HG03108 (cell line): ENCODE measurements around the gene NFKBIB.
A peak's percentile ranks its signal among the peaks of the same experiment; 100 is the strongest.
"Not testable (repeated sequence)": the region's sequence is repeated elsewhere in the genome, so short reads cannot be mapped to it uniquely, and the experiment has no call there.

Source experiments
- ATAC-seq: cut with Tn5 transposase; IDR thresholded peaks from one replicate; pipeline ENCODE4 v1.9.1; 2021; ENCODE audit warnings: moderate library complexity; ENCODE audit not compliant: unreplicated experiment

Gene NFKBIB, protein sequence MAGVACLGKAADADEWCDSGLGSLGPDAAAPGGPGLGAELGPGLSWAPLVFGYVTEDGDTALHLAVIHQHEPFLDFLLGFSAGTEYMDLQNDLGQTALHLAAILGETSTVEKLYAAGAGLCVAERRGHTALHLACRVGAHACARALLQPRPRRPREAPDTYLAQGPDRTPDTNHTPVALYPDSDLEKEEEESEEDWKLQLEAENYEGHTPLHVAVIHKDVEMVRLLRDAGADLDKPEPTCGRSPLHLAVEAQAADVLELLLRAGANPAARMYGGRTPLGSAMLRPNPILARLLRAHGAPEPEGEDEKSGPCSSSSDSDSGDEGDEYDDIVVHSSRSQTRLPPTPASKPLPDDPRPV

DNA sequence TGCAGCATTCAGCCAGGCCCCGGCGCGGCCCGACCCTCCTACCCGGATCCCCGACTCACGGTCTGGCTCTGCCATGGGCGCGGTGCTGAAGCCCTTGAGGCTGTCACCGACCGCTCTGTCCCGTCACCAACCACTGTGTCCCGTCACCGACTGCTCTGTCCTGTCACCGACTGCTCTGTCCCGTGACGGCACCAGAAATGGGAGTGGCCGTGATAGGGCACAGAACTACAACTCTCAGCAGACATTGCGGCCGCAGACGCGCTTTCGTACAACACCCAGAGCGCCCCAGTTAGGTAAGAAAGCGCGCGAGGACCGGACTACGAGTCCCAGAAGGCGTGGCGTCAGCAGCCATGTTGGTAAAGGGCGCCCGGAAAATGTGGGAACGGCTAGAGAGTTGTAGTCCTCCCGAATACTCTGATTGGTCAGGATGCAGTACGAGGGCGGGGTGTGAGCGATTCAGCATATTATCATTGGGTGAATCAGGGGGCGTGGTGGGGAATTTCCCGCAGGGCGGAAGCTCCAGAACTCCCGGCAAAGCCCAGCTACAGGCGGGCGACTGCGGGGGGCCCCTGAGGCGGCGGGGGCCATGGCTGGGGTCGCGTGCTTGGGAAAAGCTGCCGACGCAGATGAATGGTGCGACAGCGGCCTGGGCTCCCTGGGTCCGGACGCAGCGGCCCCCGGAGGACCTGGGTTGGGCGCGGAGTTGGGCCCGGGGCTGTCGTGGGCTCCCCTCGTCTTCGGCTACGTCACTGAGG, at the start of gene NFKBIB, which contains the start of gene SIRT2:
Gene NFKBIB (plus strand): TSS at position 523 of the 755 bp plus-strand sequence. CDS start 64 bp downstream, at position 587.
Gene SIRT2 (minus strand): TSS at position 172 of the 755 bp plus-strand sequence. CDS start 97 bp downstream, at position 75.
- peak; percentile 91 for ATAC-seq

DNA sequence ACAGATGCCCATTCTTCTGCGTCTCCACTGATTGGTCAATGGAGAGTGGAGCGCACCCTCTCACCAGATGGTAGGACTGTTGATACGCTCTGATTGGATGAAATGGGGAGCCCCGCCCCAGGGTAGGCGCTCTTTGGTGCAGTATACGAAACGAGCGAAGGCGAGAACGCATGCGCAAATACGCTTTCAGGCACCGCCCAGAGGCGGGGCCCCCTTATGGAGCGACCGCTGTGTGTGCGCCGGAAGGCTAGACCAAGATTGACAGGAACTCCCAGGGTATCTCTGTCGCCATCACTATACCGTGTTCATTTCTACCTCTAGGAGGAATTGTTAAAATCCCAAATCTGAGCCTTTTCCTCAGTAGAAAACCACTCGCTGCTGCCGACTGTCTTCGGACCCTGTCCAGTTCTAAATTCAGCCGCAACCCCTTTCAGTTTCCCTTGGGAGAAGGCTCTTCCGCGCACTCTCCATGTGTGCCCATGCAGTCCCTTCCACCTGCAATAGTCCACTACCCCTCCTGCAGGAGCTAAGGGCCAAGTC, 49.3 kb upstream of the NFKBIB start:
- ATAC-seq = peak; percentile 57

DNA sequence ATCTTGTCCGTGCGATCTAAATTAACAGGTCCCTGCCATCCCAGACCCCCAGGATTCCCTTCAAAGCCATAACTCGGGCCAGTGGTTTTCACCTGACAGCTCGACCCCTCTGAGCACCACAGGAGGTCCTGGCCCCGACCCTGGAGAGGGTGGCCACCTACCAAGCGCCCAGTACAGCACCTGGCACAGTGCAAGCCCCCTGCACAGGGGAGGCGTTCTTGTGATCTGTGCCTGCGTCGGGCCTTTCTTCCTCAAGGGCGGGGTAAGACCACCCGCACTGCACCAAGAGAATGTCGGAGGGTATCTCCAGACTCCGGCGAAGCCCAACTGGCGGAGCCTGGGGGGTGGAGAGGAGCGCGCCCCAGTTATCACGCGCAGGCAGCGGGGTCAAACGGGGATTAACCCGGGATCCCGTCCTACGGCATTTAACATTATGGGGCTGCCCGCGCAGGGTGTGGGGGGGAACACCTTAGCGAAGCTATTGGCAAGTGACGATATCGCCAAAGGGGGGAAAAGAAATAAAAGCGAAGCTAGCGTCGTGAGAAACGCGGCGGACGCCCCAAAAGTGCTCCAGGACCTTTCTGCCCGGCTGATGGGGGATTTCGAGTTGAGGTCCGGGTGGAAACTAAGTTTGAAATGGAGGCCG, 48.7 kb upstream of the NFKBIB start:
- ATAC-seq = no peak

DNA sequence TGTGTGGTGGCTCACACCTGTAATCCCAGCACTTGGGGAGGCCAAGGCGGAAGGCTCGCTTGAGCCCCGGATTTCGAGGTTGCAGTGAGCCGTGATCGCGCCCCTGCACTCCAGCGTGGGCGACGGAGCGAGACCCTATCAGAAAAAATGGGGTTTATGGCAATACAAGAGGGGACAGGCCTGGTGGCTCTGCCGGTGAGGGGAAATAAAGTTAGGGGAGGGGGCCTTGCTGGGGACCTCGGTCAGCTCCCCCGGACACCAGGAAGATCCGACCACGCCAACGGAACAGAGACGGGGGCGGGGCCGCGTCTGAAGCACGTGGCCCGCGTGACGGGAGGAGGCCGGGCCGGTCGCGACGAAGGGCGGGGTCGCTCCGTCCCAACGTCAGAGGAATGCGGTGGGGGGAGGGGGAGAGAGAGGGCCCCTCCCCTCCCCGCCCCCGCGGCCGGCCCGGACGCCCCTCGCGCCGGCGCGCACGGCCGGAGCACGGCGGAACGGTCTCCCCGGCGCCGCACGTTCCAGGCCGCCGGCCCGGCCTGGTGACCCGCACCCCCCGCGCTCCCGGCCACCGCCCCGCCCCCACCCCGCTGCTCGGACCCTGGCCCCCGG, 48.0 kb upstream of the NFKBIB start:
- peak; percentile 16 for ATAC-seq

DNA sequence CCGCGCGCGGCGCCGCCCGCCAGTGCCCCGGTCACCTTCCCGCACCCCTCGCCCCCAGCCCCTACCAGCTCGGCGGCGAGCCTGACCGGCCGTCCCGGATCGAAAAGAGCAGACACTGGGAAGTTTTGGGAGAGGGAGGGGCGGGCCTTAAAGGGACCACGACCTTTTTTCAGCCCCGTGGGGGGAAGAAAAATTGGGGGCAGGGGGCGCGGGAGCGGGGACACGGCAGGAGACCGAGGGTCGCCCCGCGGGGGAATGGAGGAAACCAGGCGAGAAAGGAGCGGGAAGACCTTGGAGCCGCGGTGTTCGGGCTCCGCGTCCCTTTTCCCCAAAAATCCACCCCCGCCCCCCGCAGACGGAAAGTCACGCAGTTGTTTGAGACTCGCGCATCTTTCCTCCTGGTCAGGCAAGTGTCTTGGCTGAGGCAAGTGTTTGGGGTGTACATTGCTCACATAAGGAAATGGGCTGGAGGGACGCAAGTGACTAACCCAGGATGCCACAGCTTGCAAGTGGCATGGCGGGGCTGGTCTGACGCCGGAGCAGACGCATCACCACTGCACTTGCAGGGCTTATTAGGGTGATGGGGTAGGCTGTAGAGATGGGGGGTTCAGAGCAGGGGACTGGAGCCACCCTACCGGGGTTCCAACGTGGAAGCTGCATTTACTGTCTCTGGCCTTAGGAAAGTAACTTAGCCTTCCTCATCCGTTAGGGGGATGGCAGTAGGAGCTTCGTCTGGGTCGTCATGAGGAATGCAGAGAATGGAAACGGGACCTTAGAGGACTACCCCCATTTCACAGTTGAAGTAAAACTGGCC, 47.3 kb upstream of the NFKBIB start:
- no peak for ATAC-seq

DNA sequence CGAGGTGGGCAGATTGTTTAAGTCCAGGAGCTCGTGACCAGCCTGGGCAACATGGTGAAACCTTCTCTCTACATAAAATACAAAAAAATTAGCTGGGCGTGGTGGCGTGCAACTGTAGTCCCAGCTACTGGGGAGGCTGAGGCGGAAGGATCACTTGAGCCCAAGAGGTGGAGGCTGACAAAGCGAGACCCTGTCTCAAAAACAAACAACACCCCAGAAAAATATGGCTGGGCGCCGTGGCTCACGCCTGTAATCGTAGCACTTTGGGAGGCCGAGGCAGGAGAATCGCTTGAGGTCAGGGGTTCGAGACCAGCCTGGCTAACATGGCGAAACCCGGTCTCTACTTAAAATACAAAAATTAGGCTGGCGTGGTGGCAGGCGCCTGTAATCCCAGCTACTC, 46.6 kb upstream of the NFKBIB start:
- no peak for ATAC-seq

DNA sequence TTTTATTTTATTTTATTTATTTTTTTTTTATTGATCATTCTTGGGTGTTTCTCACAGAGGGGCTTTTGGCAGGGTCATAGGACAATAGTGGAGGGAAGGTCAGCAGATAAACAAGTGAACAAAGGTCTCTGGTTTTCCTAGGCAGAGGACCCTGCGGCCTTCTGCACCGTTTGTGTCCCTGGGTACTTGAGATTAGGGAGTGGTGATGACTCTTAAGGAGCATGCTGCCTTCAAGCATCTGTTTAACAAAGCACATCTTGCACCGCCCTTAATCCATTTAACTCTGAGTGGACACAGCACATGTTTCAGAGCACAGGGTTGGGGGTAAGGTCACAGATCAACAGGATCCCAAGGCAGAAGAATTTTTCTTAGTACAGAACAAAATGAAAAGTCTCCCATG, 44.8 kb upstream of the NFKBIB start:
- not testable (repeated sequence) for ATAC-seq

DNA sequence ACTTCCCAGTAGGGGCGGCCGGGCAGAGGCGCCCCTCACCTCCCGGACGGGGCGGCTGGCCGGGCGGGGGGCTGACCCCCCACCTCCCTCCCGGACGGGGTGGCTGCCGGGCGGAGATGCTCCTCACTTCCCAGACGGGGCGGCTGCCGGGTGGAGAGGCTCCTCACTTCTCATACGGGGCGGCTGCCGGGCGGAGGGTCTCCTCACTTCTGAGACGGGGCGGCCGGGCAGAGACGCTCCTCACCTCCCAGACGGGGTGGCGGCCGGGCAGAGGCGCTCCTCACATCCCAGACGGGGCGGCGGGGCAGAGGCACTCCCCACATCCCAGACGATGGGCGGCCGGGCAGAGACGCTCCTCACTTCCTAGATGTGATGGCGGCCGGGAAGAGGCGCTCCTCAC, 44.0 kb upstream of the NFKBIB start:
- not testable (repeated sequence) for ATAC-seq

DNA sequence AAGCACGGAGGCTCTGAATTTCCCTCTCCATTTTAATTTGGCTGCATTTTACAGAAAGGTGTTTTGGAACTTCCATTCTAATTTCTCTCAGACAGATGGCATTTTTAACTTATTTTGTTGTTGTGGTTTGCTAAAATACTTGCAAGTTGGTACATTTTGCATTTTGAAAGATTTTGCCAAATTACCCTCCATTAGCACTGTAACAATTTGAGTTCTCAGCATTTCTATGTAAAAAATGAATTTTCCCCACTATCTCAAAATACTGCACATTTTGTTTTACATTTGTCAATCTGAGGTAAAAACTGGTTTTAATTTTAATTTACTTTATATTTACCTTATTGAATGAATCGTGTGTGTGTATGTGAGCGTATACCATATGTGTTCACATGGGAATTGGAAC, 43.0 kb upstream of the NFKBIB start:
- no peak for ATAC-seq

DNA sequence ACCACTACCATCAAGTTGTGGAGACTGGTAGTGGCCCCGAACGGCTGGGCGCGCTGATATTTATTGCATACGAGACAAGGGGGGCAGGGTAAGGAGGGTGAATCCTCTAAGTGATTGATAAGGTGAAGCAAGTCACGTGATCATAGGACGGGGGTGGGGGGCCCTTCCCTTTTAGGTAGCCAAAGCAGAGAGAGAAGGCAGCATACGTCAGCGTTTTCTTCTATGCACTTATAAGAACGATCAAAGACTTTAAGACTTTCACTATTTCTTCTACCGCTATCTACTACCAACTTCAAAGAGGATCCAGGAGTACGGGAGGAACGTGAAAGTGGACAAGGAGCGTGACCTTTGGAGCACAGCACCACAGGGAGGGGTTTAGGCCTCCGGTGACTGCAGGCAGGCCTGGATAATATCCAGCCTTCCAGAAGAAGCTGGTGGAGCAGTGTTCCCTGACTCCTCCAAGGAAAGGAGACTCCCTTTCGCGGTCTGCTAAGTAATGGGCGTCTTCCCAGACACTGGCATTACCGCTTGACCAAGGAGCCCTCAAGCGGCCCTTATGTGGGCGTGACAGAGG, 40.1 kb upstream of the NFKBIB start:
- not testable (repeated sequence) for ATAC-seq

DNA sequence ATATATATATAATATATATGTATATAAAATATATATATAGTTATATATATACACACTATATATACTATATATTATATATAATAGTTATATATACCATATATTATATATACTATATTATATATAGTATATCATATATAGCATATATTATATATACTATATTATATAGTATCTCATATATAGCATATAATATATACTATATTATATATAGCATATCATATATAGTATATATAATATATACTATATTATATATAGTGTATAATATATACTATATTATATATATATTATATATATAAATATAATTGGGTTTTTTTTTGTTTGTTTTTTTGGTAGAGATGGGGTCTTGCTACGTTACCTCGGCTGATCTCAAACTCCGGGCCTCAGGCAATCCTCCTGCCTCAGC, 38.4 kb upstream of the NFKBIB start:
- no peak for ATAC-seq

DNA sequence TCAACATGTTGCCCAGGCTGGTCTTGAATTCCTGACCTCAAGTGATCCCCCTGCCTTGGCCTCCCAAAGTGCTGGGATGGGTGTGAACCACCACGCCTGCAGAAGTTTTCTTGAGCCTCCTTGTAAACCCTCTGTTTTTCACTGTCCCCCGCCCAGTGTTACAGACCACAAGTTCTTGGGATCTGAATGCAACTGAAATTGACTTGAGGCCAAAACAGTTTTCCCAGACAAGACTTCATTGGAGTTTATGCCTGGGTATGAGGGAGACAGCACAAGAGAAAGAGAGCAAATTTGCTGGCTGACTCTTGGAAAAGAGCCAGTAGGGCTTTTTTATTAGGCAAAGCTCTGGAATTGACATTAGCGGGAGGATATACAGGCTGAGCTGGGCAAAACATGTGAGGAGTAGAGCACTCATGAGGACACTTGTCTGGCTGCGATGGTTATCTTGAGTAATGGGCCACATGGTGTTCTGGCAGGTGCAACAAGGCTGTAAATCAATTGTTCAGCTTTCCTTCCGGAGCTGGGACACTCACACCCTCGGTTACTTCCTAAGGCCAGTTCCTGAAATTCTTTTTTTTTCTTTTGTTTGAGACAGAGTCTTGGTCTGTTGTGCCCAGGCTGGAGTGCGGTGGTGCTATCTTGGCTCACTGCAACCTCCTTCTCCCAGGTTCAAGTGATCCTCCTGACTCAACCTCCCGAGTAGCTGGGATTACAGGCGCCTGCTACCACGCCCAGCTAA, 37.3 kb upstream of the NFKBIB start:
- no peak for ATAC-seq

DNA sequence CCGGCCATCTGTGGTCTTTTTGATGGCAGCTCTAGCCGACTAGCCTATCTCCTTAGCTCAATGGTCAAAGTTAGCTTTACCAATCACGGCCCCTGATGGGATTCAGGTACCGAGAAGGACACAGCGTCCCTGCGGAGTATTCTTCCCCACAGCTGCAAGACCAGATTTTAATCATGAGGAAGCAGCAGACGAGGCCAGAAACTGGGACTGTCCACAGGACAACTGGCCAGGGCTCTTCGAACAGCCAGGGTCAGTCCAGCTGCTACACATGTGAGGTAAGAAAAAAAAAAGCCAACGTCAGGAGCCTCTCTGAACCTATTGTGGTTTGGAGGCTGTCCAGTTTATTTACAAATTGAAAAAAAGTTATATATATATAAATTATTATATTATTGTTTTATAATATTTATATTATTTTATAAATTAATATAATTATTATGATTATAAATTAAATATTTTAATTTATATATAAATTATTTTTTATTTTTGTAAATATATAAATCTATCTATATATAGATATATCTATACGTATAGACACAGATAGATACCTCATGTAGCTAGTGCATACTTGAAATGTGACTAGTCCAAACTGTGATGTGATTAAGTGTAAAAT, 32.5 kb upstream of the NFKBIB start:
- no peak for ATAC-seq

DNA sequence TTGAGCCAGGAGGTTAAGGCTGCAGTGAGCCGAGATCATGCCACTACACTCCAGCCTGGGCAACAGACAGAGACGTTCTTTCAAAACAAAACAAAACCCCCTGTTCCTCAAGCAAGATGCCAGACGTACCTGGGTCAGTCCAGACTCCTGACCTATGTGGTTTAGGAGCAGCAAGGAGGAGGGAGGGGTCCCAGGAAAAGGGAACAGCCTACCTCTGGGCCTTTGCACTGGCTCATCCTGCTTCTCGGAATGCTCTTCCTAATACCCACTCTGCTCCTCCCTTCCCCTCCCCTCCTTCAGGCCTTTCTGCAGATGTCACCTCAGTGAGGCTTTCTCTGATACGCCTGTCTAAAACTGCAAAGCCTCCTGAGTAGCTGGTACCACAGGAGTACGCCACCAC, 31.2 kb upstream of the NFKBIB start:
- no peak for ATAC-seq

DNA sequence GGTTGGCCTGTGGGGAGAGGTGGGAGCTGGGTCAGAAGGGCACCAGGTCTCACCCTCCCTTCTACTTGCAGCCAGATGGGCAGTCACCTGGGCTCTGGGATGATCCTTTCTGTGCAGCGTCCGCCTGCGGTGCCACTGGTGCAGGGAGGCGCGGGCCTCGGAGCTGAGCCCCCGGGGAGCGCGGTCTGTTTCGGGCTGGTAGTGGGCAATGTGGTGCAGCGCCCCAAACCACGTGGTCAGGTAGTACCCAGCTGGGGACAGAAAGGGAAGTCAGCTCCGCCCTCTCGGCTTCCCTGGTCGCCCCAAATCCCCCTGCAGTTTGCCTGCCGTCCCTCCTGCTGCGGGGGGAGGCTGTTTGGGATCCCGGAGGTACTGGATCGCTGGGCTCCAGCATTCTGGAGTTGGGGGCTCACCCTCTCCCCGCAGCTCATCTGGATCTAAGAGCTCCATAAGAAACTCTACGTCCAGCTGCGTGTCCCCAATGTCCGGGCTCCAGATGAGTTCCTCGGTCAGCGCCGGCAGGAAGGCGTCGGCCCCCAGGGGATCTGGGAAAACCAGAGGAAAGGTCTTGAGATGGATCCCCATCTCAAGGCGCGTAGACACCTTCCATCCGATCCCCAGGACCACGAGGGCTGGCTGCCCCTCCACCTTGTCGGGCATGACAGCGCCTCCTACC, 30.5 kb upstream of the NFKBIB start:
- no peak for ATAC-seq

DNA sequence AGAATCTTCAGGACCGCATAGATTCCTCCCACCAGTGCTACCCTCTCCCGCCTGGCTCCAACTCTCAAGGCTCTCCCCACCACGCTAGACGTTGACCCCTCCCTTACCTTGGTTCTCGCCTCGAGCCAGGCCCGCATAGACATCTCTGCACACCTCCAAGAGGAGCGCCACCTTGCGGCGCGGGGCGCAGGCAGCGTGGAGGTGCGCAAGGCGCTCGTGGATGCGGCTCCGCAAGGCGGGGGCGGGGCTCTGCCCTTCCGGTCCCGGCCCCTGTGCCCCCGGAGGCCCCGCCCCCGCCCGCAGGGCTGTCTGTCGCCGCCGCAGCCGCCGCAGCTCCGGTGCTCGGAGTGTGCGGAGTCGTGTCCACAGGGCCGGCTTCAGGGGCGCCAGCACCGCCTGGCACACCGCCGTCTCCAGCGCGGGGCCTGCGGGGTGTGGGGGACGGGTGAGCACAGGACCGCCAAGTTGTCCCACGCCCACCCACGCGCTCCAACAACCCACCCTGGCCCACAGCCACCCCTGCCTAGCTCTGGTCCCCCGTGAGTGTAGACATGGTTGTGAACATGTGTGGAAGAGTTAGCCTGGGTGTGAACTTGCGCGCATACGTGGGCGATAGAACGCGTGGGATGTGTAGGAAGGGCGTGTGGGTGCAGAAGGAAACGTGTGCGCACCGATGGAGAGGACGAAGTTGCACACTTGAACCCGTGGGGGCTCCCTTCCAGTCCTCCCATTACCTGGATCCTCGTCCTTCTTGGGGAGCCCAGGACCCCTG, 29.7 kb upstream of the NFKBIB start:
- peak; percentile 62 for ATAC-seq

DNA sequence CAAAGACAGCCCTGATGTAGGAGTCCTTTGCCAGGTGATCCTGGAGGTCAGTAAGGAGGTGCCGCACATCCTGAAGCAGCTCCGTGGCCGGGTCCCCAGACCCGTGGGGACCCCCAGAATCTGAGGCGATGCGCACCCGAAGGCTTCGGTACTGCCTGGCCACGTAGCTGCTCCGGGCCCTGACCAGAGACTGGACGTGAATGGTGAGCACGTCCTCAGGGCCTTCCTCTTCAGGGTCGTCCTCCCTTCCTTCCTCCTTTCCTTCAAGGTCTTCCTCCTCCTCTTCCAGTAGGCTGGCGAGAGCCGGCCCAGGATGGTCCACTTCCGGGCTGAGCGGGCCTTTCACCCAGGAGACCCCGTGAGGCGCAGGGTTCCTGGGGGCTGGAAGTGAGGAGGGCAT, 29.2 kb upstream of the NFKBIB start:
- no peak for ATAC-seq
